ENCODE measurements around the gene INHA. TPM values are rescaled to one million over a fixed set of nuclear protein-coding genes. Genes with fewer than 3 reads are reported as not detected.

Gene INHA
- total RNA-seq, 2 donors from 2014 or later, result not detected

DNA sequence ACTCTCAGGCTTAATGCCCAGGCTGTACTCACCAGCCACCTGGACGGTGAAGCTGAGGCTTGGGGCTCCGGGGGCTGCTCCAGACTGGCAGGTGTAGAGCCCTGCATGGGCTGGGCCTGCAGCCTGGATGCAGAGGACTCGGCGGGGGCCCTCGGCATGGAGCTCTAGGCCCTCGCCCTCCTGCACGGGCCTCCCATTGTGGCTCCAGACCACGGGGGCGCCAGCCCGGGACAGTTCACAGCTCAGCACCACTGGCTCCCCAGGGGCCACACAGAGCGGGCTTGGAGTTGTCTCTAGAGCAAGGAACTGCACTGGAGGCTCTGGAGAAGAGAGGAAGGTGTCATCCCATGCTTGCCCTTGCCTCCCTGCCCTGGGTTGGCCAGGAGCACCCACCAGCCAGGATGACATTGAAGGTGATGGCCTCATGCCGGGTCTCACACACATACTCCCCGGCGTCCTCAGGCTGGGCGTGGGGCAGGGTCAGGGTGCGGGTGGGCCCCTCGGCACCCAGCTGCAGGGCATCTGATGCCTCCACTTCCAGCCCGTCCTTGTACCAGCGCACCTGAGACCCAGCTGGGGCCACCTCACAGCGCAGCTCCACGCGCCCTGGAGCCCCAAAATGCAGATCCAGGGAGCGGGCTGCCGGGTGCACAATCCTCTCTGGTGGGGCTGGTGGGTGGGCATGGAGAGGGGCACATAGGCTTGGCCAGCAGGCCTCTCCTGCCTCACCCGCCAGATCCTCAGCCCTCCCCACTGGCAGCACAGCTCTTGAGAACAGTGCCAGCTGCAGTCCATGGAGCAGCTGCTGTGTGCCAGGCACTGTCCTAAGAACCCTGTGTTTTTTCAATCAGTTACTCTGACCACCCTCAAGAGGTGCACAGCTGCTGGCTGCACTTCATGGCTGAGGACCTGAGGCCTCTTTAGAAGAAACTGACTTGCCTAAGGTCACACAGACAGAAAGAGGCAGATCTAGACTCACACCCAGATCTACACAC lies 14.0 kb upstream of the INHA start:
- H3K27ac Mint-ChIP-seq, result no peak overlapping the region

GRCh38 chr2:219559156-219559915 lies 12.8 kb upstream of the INHA start:
- Mint-ChIP-seq H3K27ac (no peak overlapping the region), H3K9me3 (no peaks in the 10 kb centered on the region), H3K4me1 (ENCODE audit: low read depth in 2 of 2) (no peaks in the 10 kb centered on the region), H3K4me3 (no peak overlapping the region), H3K36me3 (no peaks in the 10 kb centered on the region), H3K27me3 (peaks cover 0 to under 1% of the 10 kb centered on the region in 2 donors)
- no peak for ATAC-seq
- no peak for DNase-seq (ENCODE audit: low spot score)

More for the DNA sequence above, 14.0 kb upstream of the INHA start:
- no peaks in the 10 kb centered on the region for H3K4me1 Mint-ChIP-seq (ENCODE audit: low read depth in 2 of 2)
- H3K4me3 Mint-ChIP-seq, result no peak overlapping the region
- no peaks in the 10 kb centered on the region for H3K9me3 Mint-ChIP-seq
- no peak for DNase-seq (ENCODE audit: low spot score)
- no peaks in the 10 kb centered on the region for H3K36me3 Mint-ChIP-seq
- ATAC-seq, result peak; percentile 8 to 11
- peaks cover 0 to 4% of the 10 kb centered on the region in 2 donors for H3K27me3 Mint-ChIP-seq

DNA sequence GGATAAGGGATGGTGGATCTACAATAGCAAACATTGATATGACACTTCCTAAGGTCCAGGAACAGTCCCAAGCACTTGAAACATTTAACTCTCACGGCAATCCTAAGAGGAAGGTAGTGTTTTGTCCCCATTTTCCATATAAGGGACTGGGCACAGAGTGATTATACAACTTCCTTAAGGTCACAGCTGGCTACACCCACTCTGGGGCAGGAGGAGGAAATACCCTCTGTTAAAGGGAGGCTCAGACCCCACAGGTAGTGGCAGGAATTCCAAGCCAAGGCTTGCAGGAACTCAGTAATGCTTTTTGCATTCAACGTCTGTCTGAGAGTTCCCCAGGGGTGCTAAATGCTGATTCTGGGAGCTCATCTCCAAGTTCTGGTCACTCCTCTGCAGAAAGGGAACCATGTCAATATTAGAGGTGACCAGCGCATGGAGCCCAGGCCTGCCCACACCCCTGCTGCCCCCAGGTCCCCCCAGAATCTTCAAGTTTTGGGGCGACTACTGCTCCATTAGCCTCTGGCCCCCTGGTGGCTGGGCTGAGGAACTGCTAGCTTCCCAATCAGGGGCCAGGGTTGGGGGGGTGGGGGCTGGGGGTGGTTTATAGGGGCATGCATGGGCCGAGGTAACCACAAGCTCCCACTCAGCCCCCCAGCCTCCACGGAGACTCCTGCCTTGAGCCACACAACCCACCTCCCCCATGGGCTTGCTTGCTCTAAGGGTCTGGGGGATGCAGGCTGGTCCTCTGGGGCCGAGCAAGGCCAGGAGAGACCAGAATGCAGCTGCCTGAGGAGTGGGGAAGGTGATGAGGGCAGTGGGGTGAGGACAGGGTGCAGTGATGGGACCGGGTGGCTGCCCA lies 11.8 kb upstream of the INHA start:
- ATAC-seq, result no peak
- H3K4me3 Mint-ChIP-seq, result no peak overlapping the region
- H3K27me3 Mint-ChIP-seq, result peaks cover 0 to 6% of the 10 kb centered on the region in 2 donors
- no peaks in the 10 kb centered on the region for H3K36me3 Mint-ChIP-seq
- no peak overlapping the region for H3K27ac Mint-ChIP-seq
- no peaks in the 10 kb centered on the region for H3K9me3 Mint-ChIP-seq
- no peak for DNase-seq (ENCODE audit: low spot score)
- no peaks in the 10 kb centered on the region for H3K4me1 Mint-ChIP-seq (ENCODE audit: low read depth in 2 of 2)

- Mint-ChIP-seq H3K36me3 (no peaks in the 10 kb centered on the region), H3K9me3 (no peaks in the 10 kb centered on the region), H3K4me1 (ENCODE audit: low read depth in 2 of 2) (no peaks in the 10 kb centered on the region), H3K27ac (no peak overlapping the region), H3K4me3 (no peak overlapping the region), H3K27me3 (peaks cover 0 to 7% of the 10 kb centered on the region in 2 donors)
- DNase-seq (ENCODE audit: low spot score) (no peak), ATAC-seq (no peak)
These were observed 11.3 kb upstream of the INHA start for GRCh38 chr2:219560893-219561178.

- Mint-ChIP-seq H3K4me1 (ENCODE audit: low read depth in 2 of 2) (no peaks in the 10 kb centered on the region), H3K36me3 (no peaks in the 10 kb centered on the region), H3K27ac (no peak overlapping the region), H3K9me3 (no peaks in the 10 kb centered on the region), H3K27me3 (peaks cover 0 to 11% of the 10 kb centered on the region in 2 donors), H3K4me3 (no peak overlapping the region)
- DNase-seq (ENCODE audit: low spot score), result no peak
- no peak for ATAC-seq
These were observed 10.7 kb upstream of the INHA start for GRCh38 chr2:219561179-219562048.

DNA sequence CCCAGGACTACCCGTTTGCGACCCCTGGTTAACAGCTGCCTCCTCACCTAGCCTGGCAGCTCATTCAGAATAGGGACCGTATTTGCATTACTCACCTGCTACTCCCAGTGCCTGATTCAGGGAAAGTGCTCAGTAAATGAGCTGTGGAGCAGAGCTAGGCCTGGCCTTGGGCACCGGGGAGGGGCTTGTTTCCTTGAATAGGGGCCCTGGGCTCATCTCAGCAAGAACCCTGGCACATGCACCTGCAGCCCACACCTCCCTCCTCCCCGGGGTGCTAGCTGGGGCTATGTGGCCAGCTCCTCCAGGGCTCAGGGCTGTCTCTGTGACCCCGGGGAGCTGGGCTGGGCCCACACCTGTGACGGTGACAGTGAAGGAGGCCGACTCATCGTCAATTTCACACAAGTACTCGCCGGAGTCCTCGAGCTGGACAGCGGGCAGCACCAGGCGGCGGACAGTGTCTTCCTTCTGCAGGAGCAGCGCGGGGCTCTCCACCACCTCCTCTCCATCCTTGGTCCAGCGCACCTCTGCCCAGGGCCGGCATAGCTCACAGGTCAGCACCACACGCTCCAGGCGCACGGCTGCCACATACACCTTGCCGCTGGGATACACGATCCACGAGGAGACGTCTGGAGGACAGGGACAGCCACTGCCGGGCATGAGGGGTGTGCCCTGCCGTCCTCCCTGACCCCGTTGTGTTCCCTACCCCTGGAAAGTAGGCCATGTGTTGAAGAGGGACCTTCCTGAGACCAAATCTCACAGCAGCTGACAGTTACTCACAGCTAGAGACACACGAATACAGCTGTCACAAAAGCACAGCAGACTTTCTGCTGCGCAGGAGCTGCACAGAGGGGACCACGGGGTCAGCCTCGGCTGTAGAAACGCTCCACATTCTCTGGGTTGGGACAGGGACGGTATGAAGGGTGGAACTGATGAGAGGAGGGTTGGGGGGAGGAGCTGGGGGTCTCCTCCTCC lies 9.8 kb upstream of the INHA start:
- H3K27ac Mint-ChIP-seq, result no peak overlapping the region
- H3K36me3 Mint-ChIP-seq, result no peaks in the 10 kb centered on the region
- H3K4me3 Mint-ChIP-seq, result no peak overlapping the region
- ATAC-seq, result no peak
- H3K9me3 Mint-ChIP-seq, result no peaks in the 10 kb centered on the region
- DNase-seq (ENCODE audit: low spot score), result no peak
- H3K27me3 Mint-ChIP-seq, result peaks cover 0 to 15% of the 10 kb centered on the region in 2 donors
- no peaks in the 10 kb centered on the region for H3K4me1 Mint-ChIP-seq (ENCODE audit: low read depth in 2 of 2)

DNA sequence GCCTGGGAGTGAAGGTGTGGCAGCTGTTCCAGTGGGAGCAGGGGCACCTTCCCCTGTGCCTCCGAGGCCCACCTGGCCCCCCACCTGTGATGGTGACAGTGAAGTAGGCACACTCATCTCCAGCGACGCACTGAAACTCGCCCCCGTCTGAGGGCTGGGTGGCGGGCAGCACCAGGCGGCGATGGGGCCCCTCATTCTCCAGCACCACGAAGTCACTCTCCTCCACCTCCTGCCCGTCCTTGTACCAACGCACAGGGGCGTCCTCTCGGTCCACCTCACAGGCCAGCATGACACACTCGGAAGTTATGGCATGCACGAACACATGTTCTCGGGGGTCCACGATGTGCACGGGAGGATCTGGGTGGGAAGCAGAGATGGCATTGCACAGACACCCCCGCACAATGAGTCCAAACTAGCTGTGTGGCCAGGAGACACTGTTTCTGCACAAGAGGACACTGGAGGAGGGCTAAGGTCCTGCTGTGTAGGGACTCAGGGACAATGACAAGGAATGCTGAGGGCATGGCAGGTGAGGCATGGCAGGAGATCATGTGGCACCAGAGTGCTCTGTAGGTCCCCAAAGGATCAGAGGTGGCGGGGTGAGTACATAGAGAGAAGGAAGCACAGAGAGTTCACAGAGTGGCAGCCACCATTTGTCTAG lies 8.7 kb upstream of the INHA start:
- Mint-ChIP-seq H3K27me3 (peaks cover 0 to 19% of the 10 kb centered on the region in 2 donors), H3K4me3 (no peak overlapping the region), H3K27ac (no peak overlapping the region), H3K9me3 (no peaks in the 10 kb centered on the region), H3K36me3 (no peaks in the 10 kb centered on the region), H3K4me1 (ENCODE audit: low read depth in 2 of 2) (no peaks in the 10 kb centered on the region)
- ATAC-seq, result no peak
- DNase-seq (ENCODE audit: low spot score), result no peak

GRCh38 chr2:219565130-219566080 lies 6.7 kb upstream of the INHA start:
- H3K4me1 Mint-ChIP-seq (ENCODE audit: low read depth in 2 of 2), result no peaks in the 10 kb centered on the region
- no peak for ATAC-seq

GRCh38 chr2:219566640-219567039 lies 5.5 kb upstream of the INHA start:
- Mint-ChIP-seq H3K9me3 (no peaks in the 10 kb centered on the region), H3K4me1 (ENCODE audit: low read depth in 2 of 2) (peaks cover 0 to under 1% of the 10 kb centered on the region in 2 donors), H3K4me3 (no peak overlapping the region), H3K27me3 (peaks cover 11 to 27% of the 10 kb centered on the region in 2 donors), H3K36me3 (no peaks in the 10 kb centered on the region), H3K27ac (no peak overlapping the region)
- ATAC-seq (no peak), DNase-seq (ENCODE audit: low spot score) (no peak)

More at GRCh38 chr2:219565130-219566080, 6.7 kb upstream of the INHA start:
- H3K9me3 Mint-ChIP-seq, result no peaks in the 10 kb centered on the region
- no peaks in the 10 kb centered on the region for H3K36me3 Mint-ChIP-seq
- H3K27ac Mint-ChIP-seq, result no peak overlapping the region
- no peak for DNase-seq (ENCODE audit: low spot score)
- no peak overlapping the region for H3K4me3 Mint-ChIP-seq
- peaks cover 8 to 27% of the 10 kb centered on the region in 2 donors for H3K27me3 Mint-ChIP-seq

DNA sequence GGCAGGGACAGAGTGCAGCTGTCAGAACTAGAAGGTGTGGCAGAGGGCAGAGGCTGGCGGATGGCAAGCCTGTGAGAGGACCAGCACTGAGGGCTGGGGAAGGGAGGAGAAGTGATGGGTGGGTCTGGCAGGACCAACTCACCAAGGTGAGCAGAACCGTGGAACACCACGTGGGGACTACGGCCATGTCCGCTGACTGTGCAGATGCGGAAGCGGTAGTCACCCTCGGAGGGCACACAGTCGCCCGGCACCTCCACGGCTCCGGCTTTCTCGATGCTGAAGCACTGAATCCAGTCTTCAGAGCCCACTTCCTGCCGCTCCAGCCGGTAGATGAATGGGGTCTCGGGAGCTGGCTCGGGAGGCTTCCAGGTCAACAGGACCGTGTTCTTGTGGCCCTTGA lies 5.0 kb upstream of the INHA start:
- no peaks in the 10 kb centered on the region for H3K9me3 Mint-ChIP-seq
- no peaks in the 10 kb centered on the region for H3K36me3 Mint-ChIP-seq
- DNase-seq (ENCODE audit: low spot score) (no peak), ATAC-seq (no peak)
- H3K27me3 Mint-ChIP-seq, result peaks cover 16 to 32% of the 10 kb centered on the region in 2 donors
- peaks cover 0 to 4% of the 10 kb centered on the region in 2 donors for H3K4me1 Mint-ChIP-seq (ENCODE audit: low read depth in 2 of 2)
- H3K4me3 Mint-ChIP-seq, result no peak overlapping the region
- H3K27ac Mint-ChIP-seq, result no peak overlapping the region
